Activated T-helper 1 cell treated with anti-CD3 and anti-CD28 coated beads, Interleukin-12 subunit alpha, Interleukin-12 subunit beta, Interleukin-2, Interleukin-4 antibody, amounts not matched to agents 30 ng/mL and 10 ng/mL and 1 ng/mL, durations not matched to agents 14 hours and 24 hours and 36 hours (primary cell): Measurements from ENCODE around the gene SV2B. TPM values are rescaled to one million over a fixed set of nuclear protein-coding genes. Genes with fewer than 3 reads are reported as not detected.
A peak's percentile ranks its signal among the peaks of the same experiment; 100 is the strongest.
"Not testable (repeated sequence)": the region's sequence is repeated elsewhere in the genome, so short reads cannot be mapped to it uniquely, and the experiment has no call there.

ENCODE experiments used
- DNase-seq: peaks from one replicate; pipeline ENCODE4 v3.0.0; 2021; ENCODE audit warnings: low spot score
- H3K27ac Mint-ChIP-seq: one replicate; pipeline ENCODE4 v1.8.0; 2021; ENCODE audit warnings: mild to moderate bottlenecking, mixed read lengths
- H3K27me3 Mint-ChIP-seq: one replicate; pipeline ENCODE4 v1.8.0; 2022; ENCODE audit warnings: mild to moderate bottlenecking, moderate library complexity, mixed read lengths; ENCODE audit not compliant: insufficient read depth
- H3K36me3 Mint-ChIP-seq: one replicate; pipeline ENCODE4 v1.8.0; 2021; ENCODE audit warnings: low read depth, mixed read lengths
- H3K4me1 Mint-ChIP-seq: one replicate; pipeline ENCODE4 v1.8.0; 2021; ENCODE audit warnings: low read depth, mixed read lengths
- H3K4me3 Mint-ChIP-seq: one replicate; pipeline ENCODE4 v1.8.0; 2021; ENCODE audit warnings: mild to moderate bottlenecking, moderate library complexity, mixed read lengths
- H3K9me3 Mint-ChIP-seq: one replicate; pipeline ENCODE4 v1.8.0; 2021; ENCODE audit warnings: mixed read lengths
- intact Hi-C: fragments of 100-400 bp; cut with micrococcal nuclease; formaldehyde crosslinking; loops from one replicate; pipeline ENCODE4 v1.15.1; 2024
- total RNA-seq: library from RNA; stranded (reverse); gene quantifications from 2 replicates; pipeline ENCODE4 v1.2.3, GENCODE V29; 2022

SV2B gene
- total RNA-seq, 1 donor from 2014 or later: 0.08 TPM

DNA sequence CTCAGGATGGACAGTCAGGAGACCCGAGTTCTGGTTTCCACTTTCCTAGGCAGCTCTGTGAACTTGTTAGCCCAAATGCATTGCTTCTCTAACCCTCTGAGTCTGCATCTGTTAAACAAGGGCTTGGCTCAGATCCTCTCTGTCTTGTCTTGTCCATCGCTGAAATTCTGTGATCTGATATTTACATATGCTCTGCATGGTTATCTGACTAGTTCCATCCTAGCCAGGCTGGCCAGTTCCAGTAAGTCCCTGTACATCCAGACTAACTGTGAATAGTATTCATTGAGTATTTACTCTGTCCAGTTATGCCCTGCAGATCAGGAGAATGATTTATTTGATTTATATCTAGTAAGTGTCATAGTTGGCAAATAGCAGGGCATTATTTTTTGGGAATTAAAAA lies 27.0 kb upstream of the SV2B start:
- no peak overlapping the region for H3K27ac Mint-ChIP-seq
- no peaks in the 10 kb centered on the region for H3K4me1 Mint-ChIP-seq
- H3K4me3 Mint-ChIP-seq: no peak overlapping the region
- DNase-seq: no peak
- no peaks in the 10 kb centered on the region for H3K9me3 Mint-ChIP-seq
- H3K27me3 Mint-ChIP-seq: peaks cover 33% of the 10 kb centered on the region
- H3K36me3 Mint-ChIP-seq: no peaks in the 10 kb centered on the region
- intact Hi-C loops: no loop called here

DNA sequence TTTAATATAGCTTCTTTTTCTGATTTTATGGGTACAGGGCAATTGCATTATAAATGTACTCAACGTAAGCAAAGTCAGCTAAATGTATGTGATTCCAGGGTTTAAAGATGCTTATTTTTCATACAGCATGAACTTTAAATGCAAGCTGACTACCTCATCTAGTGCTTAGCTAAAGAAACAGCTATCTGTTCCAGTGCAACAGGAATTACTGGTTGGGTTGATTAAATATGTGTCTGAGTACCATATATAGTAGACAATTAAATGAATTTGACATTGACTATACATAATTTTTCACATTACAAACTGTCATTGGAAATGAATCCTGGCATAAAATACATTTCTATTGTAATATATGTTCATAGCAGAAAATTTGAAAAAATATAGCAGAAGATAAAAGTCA lies 26.3 kb upstream of the SV2B start:
- Mint-ChIP-seq H3K9me3 (peaks cover 3% of the 10 kb centered on the region), H3K4me1 (no peaks in the 10 kb centered on the region), H3K27ac (no peak overlapping the region), H3K36me3 (no peaks in the 10 kb centered on the region), H3K27me3 (peaks cover 33% of the 10 kb centered on the region), H3K4me3 (no peak overlapping the region)
- intact Hi-C loops: no loop called here
- no peak for DNase-seq

DNA sequence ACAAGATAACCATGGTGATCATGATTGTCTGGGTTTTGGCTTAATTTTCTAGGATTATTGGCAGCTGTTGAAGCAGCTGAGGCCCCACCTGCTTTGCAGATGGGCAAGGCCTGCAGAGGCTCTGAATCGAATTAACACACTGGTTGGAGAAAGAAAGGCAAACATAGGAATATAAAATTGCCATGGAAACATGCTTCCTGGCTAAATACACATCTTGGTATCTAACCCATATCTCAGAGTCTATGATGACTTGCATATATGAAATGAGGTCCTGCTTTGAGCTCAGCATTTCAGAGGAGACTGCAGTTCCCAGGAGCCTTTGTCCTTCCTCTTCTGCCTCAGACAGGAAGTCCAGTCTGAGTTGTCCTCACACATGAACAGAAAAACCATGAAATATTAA lies 24.3 kb upstream of the SV2B start:
- intact Hi-C loops: no loop called here
- Mint-ChIP-seq H3K36me3 (no peaks in the 10 kb centered on the region), H3K4me1 (no peaks in the 10 kb centered on the region), H3K27ac (no peak overlapping the region), H3K9me3 (peaks cover 3% of the 10 kb centered on the region), H3K27me3 (peaks cover 33% of the 10 kb centered on the region), H3K4me3 (no peak overlapping the region)
- DNase-seq: no peak

DNA sequence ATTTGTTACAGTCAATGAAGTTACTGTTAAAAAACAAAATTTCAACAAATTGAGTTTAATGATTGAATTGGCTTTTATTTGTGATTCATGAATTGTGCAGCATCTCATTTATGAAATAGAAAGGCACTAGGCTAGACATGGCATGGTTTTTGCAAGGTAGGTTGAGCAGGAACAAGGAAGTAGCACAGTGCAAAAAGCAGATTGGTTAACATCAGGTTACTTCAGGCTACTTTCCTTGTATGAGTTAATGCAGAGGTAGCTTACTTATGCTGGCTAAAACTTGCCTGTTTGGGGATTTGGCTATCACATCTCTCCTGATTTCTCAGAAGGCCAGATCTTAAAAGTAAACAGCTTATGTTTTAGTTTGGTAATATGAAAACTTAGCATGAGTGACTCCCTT lies 23.0 kb upstream of the SV2B start:
- Mint-ChIP-seq H3K27me3 (peaks cover 30% of the 10 kb centered on the region), H3K4me1 (no peaks in the 10 kb centered on the region), H3K9me3 (peaks cover 3% of the 10 kb centered on the region), H3K27ac (no peak overlapping the region), H3K36me3 (no peaks in the 10 kb centered on the region), H3K4me3 (no peak overlapping the region)
- intact Hi-C loops: no loop called here
- DNase-seq: no peak

DNA sequence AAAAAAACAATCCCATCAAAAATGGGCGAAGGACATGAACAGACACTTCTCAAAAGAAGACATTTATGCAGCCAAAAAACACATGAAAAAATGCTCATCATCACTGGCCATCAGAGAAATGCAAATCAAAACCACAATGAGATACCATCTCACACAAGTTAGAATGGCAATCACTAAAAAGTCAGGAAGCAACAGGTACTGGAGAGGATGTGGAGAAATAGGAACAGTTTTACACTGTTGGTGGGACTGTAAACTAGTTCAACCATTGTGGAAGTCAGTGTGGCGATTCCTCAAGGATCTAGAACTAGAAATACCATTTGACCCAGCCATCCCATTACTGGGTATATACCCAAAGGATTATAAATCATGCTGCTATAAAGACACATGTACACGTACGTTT lies 6.2 kb upstream of the SV2B start:
- H3K27me3 Mint-ChIP-seq: peaks cover 42% of the 10 kb centered on the region
- H3K36me3 Mint-ChIP-seq, H3K27ac Mint-ChIP-seq, DNase-seq, H3K9me3 Mint-ChIP-seq, H3K4me3 Mint-ChIP-seq, intact Hi-C loops, H3K4me1 Mint-ChIP-seq: not testable (repeated sequence)

DNA sequence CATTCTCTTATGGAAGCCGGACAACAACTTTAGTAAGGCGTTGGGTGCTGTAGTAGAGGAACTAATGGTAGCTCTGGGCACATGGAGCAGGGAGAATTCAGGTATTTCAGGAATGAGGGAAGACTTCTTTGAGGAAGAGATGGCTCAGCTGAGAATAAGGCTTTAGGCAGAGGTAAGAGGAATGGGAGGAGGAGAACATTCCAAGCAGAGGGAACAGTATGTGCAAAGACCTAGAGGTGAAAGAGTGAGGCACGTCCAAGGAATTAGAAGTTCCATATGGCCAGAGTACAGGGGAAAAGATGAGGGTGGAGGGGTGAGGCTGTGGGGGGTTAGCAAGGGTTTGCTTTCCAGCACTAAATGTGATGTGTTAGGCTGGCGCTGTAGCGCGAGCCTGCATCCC lies 1.6 kb upstream of the SV2B start:
- H3K9me3 Mint-ChIP-seq: peaks cover 7% of the 10 kb centered on the region
- H3K27ac Mint-ChIP-seq: no peak overlapping the region
- H3K4me3 Mint-ChIP-seq: peak overlapping the region; percentile 17
- H3K4me1 Mint-ChIP-seq: peaks cover 17% of the 10 kb centered on the region
- peaks cover 80% of the 10 kb centered on the region for H3K27me3 Mint-ChIP-seq
- peaks cover 2% of the 10 kb centered on the region for H3K36me3 Mint-ChIP-seq
- no peak for DNase-seq
- intact Hi-C loops: no loop called here

DNA sequence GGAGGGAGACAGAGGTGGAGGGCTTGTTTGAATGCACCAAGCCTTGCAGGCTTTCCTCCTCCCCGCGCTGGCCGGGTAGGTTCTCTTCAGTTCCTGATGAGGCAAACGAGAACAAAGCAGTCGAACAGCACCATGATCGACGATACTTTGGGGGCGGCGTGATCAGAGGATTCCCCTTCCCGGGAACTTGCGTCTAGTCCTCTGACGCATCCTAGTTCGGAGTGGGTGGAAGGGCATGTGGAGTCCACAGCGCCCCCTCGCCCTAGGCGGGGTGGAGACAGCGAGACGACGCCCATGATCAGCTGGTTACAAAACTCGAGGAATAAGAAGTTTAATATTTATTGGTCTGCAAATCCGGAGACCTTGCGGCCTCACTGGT lies 452 bp upstream of the SV2B start:
- Mint-ChIP-seq H3K4me1 (peaks cover 17% of the 10 kb centered on the region), H3K36me3 (no peaks in the 10 kb centered on the region), H3K9me3 (no peaks in the 10 kb centered on the region), H3K27me3 (peaks cover 78% of the 10 kb centered on the region), H3K4me3 (peak overlapping the region; percentile 70), H3K27ac (peak overlapping the region; percentile 45)
- intact Hi-C loops: no loop called here
- DNase-seq: no peak

DNA sequence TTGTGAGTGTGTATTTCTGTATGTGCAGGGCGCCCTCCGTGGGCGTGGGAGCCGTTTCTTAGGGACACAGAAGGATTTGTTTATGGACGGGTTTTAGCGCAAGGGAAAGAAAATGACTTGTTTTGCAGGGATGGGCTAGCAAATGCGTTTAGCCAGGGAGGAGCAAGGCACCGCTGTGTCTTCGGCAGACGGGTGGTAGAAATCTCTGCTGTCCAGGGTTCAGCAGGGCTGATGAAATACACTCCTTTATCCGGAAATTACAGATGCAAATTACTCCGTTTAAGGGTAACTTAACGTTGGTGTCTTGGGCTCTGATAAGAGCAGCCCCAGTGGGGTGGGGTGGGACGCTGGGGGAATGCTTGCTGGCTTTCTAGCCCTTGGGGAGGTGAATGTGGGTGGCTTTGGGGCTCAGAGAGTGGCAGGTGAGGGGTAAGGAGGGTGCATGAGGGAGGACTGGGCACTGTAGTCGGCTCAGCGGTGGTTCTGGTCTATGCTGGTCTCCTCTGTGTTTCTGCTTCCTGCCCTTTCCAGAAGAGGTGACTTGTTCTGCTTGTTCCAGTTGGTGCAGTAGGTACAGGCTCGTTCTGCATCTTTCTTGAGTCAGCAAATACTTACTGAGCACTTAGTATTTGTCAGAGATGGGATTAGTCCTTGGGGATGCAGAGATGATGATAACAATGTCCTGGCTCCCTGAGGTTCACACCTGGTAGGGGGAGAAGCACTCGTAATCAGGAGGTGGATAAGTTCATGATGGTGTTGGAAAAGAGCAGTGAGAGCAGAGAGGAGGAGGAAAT lies 954 bp downstream of the SV2B start:
- DNase-seq: no peak

DNA sequence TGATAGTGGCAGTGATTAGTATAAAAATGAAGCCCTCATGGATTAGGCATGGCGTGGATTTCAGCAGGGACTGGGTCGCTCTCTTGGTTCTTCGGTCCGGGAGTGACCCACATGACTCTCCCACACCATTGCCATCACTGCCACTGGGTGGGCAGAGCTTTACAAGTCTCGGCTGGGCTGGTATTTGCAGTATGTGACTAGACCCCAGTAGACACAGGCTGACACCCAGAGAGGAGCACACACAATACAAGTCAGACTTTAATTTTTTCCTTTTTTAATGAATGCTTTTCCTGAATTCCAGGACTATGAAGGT lies 1.5 kb downstream of the SV2B start:
- intact Hi-C loops: no loop called here
- no peak overlapping the region for H3K27ac Mint-ChIP-seq
- no peaks in the 10 kb centered on the region for H3K36me3 Mint-ChIP-seq

More for the DNA sequence above, 954 bp downstream of the SV2B start:
- Mint-ChIP-seq H3K4me3 (peak overlapping the region; percentile 87), H3K4me1 (peaks cover 17% of the 10 kb centered on the region), H3K27ac (no peak overlapping the region), H3K36me3 (no peaks in the 10 kb centered on the region), H3K27me3 (peaks cover 70% of the 10 kb centered on the region), H3K9me3 (no peaks in the 10 kb centered on the region)
- intact Hi-C loops: no loop called here

DNA sequence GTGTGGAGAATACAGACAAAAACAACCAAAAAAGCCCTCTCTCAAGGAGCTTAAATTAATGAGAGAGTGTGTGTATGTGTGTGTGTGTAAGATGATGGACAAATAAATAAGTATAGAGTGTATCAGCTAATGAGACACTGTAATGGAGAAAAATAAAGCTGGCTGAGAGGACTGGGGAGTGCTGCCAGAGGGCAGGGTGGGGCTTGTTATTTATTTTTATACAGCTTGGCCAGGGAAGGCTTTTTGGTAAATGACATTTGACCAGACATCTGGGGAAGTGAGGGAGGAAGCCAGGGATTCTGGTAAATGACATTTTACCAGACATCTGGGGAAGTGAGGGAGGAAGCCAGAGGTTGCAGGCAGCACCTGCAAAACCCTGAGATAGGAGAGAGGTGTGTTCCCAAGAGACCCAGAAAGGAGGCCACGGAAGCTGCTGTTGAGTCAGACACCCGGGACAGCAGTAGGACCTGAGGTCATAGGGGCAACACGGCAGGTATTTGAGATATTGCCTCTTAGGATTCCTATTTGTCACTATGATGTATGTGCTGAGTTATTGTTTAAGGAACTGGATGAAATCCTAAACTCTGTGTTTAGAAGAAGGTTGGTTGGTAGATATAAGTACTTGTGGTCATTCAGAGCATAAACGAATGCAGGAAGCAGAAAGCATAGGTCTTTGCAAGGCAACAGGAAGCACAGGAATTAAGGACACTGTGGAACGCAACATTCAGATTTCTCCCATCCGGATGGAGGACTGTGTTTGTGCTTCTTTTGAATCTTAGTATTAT lies 2.7 kb downstream of the SV2B start:
- intact Hi-C loops: no loop called here
- H3K27ac Mint-ChIP-seq: no peak overlapping the region
- DNase-seq: no peak
- no peak overlapping the region for H3K4me3 Mint-ChIP-seq
- no peaks in the 10 kb centered on the region for H3K36me3 Mint-ChIP-seq
- H3K27me3 Mint-ChIP-seq: peaks cover 65% of the 10 kb centered on the region
- peaks cover 17% of the 10 kb centered on the region for H3K4me1 Mint-ChIP-seq
- no peaks in the 10 kb centered on the region for H3K9me3 Mint-ChIP-seq

More for the DNA sequence above, 1.5 kb downstream of the SV2B start:
- DNase-seq: no peak
- no peaks in the 10 kb centered on the region for H3K9me3 Mint-ChIP-seq
- H3K4me3 Mint-ChIP-seq: no peak overlapping the region
- H3K27me3 Mint-ChIP-seq: peaks cover 69% of the 10 kb centered on the region
- peaks cover 17% of the 10 kb centered on the region for H3K4me1 Mint-ChIP-seq

DNA sequence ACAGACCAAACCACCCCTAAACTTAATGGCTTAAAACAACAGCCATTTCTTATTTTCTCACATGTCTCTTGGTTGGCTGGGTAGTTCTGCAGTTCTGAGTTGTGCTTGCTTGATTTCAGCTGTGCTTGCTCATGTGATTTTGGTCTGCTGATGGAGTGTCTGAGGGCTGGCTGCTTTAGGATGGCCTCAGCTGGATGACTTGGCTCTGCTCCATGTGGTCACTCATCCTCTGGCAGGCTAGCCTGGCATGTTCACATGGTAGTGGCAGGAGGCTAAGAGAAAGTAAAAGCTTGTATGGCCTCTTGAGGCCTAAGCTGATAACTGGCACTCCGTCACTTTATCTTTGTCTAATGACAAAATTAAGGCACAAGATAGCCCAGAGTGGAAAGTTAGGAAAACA lies 4.1 kb downstream of the SV2B start:
- Mint-ChIP-seq H3K36me3 (no peaks in the 10 kb centered on the region), H3K27ac (no peak overlapping the region), H3K4me1 (peaks cover 17% of the 10 kb centered on the region), H3K27me3 (peaks cover 57% of the 10 kb centered on the region), H3K4me3 (no peak overlapping the region), H3K9me3 (no peaks in the 10 kb centered on the region)
- no peak for DNase-seq
- intact Hi-C loops: no loop called here

DNA sequence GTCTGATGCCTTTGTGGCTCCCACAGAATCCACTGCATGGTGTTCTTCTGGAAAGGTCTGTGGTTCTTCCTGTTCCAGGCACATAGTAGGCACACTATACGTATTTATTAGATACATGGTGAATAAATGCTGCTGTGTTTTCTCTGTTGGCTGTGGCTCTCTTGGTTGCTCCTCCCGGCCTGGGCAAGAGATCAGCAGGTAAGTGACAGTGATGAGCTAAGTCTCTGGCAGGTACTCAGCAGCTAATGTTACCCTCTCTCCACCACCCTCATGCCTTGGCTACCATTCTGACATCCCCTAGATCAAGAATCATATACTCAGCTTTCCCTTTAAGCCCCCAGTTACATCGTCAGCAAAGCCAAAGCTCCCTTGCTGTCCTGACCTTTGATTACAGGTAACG lies 8.4 kb downstream of the SV2B start:
- no peaks in the 10 kb centered on the region for H3K4me1 Mint-ChIP-seq
- H3K27me3 Mint-ChIP-seq: peaks cover 20% of the 10 kb centered on the region
- no peak overlapping the region for H3K27ac Mint-ChIP-seq
- intact Hi-C loops: no loop called here
- no peaks in the 10 kb centered on the region for H3K9me3 Mint-ChIP-seq
- DNase-seq: no peak
- no peak overlapping the region for H3K4me3 Mint-ChIP-seq
- no peaks in the 10 kb centered on the region for H3K36me3 Mint-ChIP-seq

DNA sequence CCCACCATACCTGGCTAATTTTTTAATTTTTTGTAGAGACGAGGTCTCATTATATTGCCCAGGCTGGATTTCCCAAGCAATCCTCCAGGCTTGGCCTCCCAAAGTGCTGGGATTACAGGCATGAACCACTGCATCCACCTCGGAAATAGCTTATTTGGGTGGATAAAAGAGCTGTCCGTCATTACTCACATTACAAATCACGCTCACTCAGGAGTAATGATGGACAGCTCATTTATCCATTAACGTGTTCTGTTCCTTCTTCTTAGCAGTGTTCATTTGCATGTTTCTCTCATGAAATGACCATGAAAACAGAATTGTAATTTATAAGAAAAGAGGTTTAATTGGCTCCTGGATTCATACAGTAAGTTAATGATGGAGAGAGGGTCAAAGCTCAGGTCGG lies 9.8 kb downstream of the SV2B start:
- no peak for DNase-seq
- no peaks in the 10 kb centered on the region for H3K9me3 Mint-ChIP-seq
- H3K27ac Mint-ChIP-seq: no peak overlapping the region
- no peaks in the 10 kb centered on the region for H3K4me1 Mint-ChIP-seq
- intact Hi-C loops: no loop called here
- no peaks in the 10 kb centered on the region for H3K36me3 Mint-ChIP-seq
- no peak overlapping the region for H3K4me3 Mint-ChIP-seq
- H3K27me3 Mint-ChIP-seq: peaks cover 17% of the 10 kb centered on the region
